Panc1 (cell line): ENCODE data around the gene MEIS1. TPM values are rescaled to one million over a fixed set of nuclear protein-coding genes. Genes with fewer than 3 reads are reported as not detected.
"Not testable (repeated sequence)": the region's sequence is repeated elsewhere in the genome, so short reads cannot be mapped to it uniquely, and the experiment has no call there.

Experiments used
- ATAC-seq: fragments of 200-7000 bp; cut with Tn5 transposase; 2 replicates; pipeline ENCODE4 v1.9.1; 2020; ENCODE audit warnings: mild to moderate bottlenecking, moderate library complexity
- BruUV-seq: library from RNA; stranded (reverse); fragments of 400-500 nt; replicated peaks from 2 replicates; lab custom pipeline; 2021; lab: Mats Ljungman, UMichigan
- CTCF ChIA-PET: fragments of 300-600 bp; sonication (Branson Sonifier 250); formaldehyde crosslinking; loops from one replicate; lab custom pipeline; 2022; ENCODE audit warnings: antibody characterized with exemption; lab: Charles Lee
- POLR2A ChIA-PET: fragments of 300-600 bp; sonication (Branson Sonifier 250); formaldehyde crosslinking; loops from one replicate; lab custom pipeline; 2022; ENCODE audit warnings: antibody characterized with exemption; lab: Charles Lee
- DNase-seq: peaks from one replicate; pipeline ENCODE4 v3.0.0-alpha.2; 2010; ENCODE audit warnings: low read depth, low spot score
- H3K27ac ChIP-seq: 2 replicates; pipeline ENCODE4 v1.5.1; 2011; ENCODE audit warnings: mild to moderate bottlenecking, low read length, inconsistent platforms
- H3K27me3 ChIP-seq: fragments of 200-500 bp; sonication (Bioruptor generic); 2 replicates; pipeline ENCODE4 v1.6.0; 2014; ENCODE audit warnings: low read length, inconsistent platforms; ENCODE audit not compliant: control insufficient read depth, insufficient read depth
- H3K36me3 ChIP-seq: fragments of 200-500 bp; sonication (Bioruptor generic); 2 replicates; pipeline ENCODE4 v1.5.1; 2014; ENCODE audit warnings: inconsistent platforms, mild to moderate bottlenecking, low read length, moderate library complexity; ENCODE audit not compliant: control insufficient read depth, insufficient read depth
- H3K4me1 ChIP-seq: 2 replicates; pipeline ENCODE4 v1.5.1; 2011; ENCODE audit warnings: inconsistent platforms, mild to moderate bottlenecking, low read length, moderate library complexity; ENCODE audit not compliant: control insufficient read depth, insufficient read depth
- H3K4me3 ChIP-seq, 2 experiments: 2 replicates each; pipeline ENCODE4 v1.5.1; 2011 to 2012; ENCODE audit warnings: low read depth in 2 of 2, low read length in 2 of 2, mild to moderate bottlenecking in 2 of 2, inconsistent platforms in 1 of 2, moderate library complexity in 1 of 2
- H3K9me3 ChIP-seq: fragments of 200-500 bp; sonication (Bioruptor generic); 2 replicates; pipeline ENCODE4 v1.5.1; 2014; ENCODE audit warnings: low read depth, mild to moderate bottlenecking, inconsistent platforms, low read length, moderate library complexity; ENCODE audit not compliant: control insufficient read depth, insufficient read depth
- CTCF ChIP-seq: fragments of 450-650 bp; IDR thresholded peaks from 2 replicates; pipeline ENCODE4 v1.5.1; 2017; ENCODE audit warnings: mild to moderate bottlenecking
- POLR2AphosphoS5 ChIP-seq: IDR thresholded peaks from 2 replicates; pipeline ENCODE4 v1.6.1; 2012; ENCODE audit warnings: mild to moderate bottlenecking, low read depth, low read length, moderate library complexity
- REST ChIP-seq, 2 experiments: IDR thresholded peaks; 2 replicates each; pipeline ENCODE4 v1.6.1; 2011 to 2012; ENCODE audit warnings: low read depth in 2 of 2, control low read depth in 1 of 2, low read length in 1 of 2, mild to moderate bottlenecking in 1 of 2, moderate library complexity in 1 of 2; ENCODE audit not compliant: insufficient read depth in 1 of 2
- SIN3A ChIP-seq: IDR thresholded peaks from 2 replicates; pipeline ENCODE4 v1.6.1; 2012; ENCODE audit warnings: low read depth, mild to moderate bottlenecking, low read length, moderate library complexity, borderline replicate concordance; ENCODE audit not compliant: insufficient read depth
- TCF7L2 ChIP-seq: IDR thresholded peaks from 2 replicates; pipeline ENCODE4 v1.6.1; 2011; ENCODE audit warnings: mild to moderate bottlenecking, low read depth, low read length, inconsistent platforms
- in situ Hi-C: cut with HindIII; loops from 2 replicates; pipeline ENCODE4 v1.10.0; 2016; ENCODE audit warnings: low sequenced_read_pairs, low pct_unique_long_range_greater_than_20kb
- intact Hi-C: fragments of 100-400 bp; cut with micrococcal nuclease; formaldehyde crosslinking; loops from one replicate; pipeline ENCODE4 v1.10.0; 2022; ENCODE audit not compliant: unreplicated experiment
- total RNA-seq: library from RNA; stranded (reverse); gene quantifications from one replicate; pipeline ENCODE4 v1.2.1, GENCODE V29; 2021; ENCODE audit not compliant: unreplicated experiment

The MEIS1 gene
- total RNA-seq, 1 experiment from 2014 or later: 2.0 TPM

GRCh38 chr2:66390811-66391210, 44.1 kb upstream of the MEIS1 start:
- BruUV-seq: no TSS peak
- in situ Hi-C loops: no loop called here
- ChIA-PET CTCF (no interaction called here), POLR2A (no interaction called here)
- H3K27me3 ChIP-seq: peaks cover 6% of the 10 kb centered on the region
- ATAC-seq: no peak
- intact Hi-C loops: no loop called here
- TF ChIP-seq SIN3A (no peak), TCF7L2 (no peak), POLR2AphosphoS5 (no peak), REST (IDR thresholded peaks at IDR 0.05; ENCODE audit: insufficient read depth in 1 of 2, low read depth in 2 of 2, low read length in 1 of 2) (no peak)
- peak overlapping the region; percentile 34 to 40 for H3K4me3 ChIP-seq
- peaks cover 4% of the 10 kb centered on the region for H3K4me1 ChIP-seq
- H3K9me3 ChIP-seq: no peaks in the 10 kb centered on the region
- no peaks in the 10 kb centered on the region for H3K36me3 ChIP-seq
- H3K27ac ChIP-seq: no peak overlapping the region
- DNase-seq: no peak

GRCh38 chr2:66391240-66391639, 43.7 kb upstream of the MEIS1 start:
- intact Hi-C loops, POLR2A ChIA-PET, H3K27ac ChIP-seq, in situ Hi-C loops, H3K9me3 ChIP-seq, H3K27me3 ChIP-seq, ATAC-seq, CTCF ChIA-PET, H3K36me3 ChIP-seq, BruUV-seq, H3K4me1 ChIP-seq, DNase-seq: not testable (repeated sequence)
- H3K4me3 ChIP-seq: peak overlapping the region; percentile 34 to 40

GRCh38 chr2:66405473-66405872, 29.5 kb upstream of the MEIS1 start:
- Histone ChIP-seq H3K27ac (no peak overlapping the region), H3K4me1 (no peaks in the 10 kb centered on the region), H3K36me3 (no peaks in the 10 kb centered on the region), H3K27me3 (no peaks in the 10 kb centered on the region), H3K4me3 (no peak overlapping the region), H3K9me3 (0 out of 2 replicates have a peak, but pooled peaks cover 5% of the 10 kb centered on the region)
- no TSS peak for BruUV-seq
- DNase-seq (no peak), ATAC-seq (no peak)
- no peak for TF ChIP-seq POLR2AphosphoS5
- no peak for TF ChIP-seq REST (IDR thresholded peaks at IDR 0.05; ENCODE audit: insufficient read depth in 1 of 2, low read depth in 2 of 2, low read length in 1 of 2)
- TF ChIP-seq SIN3A: no peak
- TF ChIP-seq CTCF: no peak
- TF ChIP-seq TCF7L2: no peak
- ChIA-PET CTCF (no interaction called here), POLR2A (no interaction called here)
- intact Hi-C loops (no loop called here), in situ Hi-C loops (no loop called here)
